Stimulated activated CD4-positive, alpha-beta T cell treated with anti-CD3 and anti-CD28 coated beads, Interleukin-12 subunit alpha, Interleukin-12 subunit beta, amount 100 ng/mL, for 48 hours (primary cell): ENCODE data around the gene PPT1.
A peak's percentile ranks its signal among the peaks of the same experiment; 100 is the strongest.

Source experiments
- DNase-seq, 3 donors: peaks; one replicate each; pipeline ENCODE4 v3.0.0-alpha.2; 2020; ENCODE audit warnings: low read depth in 2 of 3, low spot score in 1 of 3

PPT1 gene

DNA sequence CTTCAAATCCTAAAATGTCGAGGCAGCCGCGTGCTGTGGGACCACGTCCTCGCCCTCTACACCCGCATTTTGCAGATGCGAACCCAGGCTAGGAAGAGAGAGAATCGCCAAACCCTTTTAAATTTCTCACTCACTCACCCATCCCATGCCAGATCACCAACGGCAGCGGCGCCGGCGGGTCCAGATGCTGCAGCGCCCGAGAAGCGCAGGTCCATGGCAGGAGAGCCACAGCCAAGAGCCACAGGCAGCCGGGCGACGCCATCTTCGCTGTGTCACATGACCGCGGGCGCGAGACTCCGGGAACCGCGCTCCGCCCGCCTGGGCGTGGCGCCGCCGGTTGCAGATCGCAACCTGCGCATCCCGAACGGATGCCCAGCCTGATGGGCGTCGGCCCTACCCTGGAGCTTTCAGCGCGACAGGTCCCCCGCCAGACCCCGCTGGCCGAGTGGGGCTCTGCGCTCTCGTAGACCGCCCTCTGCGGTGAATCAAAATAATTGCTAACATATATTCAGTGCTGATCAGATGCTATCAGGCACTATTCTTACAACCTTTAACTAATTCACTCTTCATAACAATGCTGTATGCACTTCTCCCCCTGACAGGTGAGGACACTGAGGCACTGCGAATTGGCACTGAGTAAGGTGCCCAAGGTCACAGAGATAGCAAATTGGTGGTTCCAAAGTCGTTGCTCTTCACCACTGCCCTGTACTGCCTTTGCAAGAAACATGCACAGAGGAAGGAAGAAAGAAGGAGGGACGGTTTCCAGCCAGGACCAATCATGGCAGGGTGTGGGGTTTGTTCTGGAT, at the start of gene PPT1:
Gene PPT1 (minus strand): TSS at position 276 of the 806 bp plus-strand sequence. CDS start 14 bp downstream, at position 262.
- peak; percentile 50 to 76 (median 50) for DNase-seq

DNA sequence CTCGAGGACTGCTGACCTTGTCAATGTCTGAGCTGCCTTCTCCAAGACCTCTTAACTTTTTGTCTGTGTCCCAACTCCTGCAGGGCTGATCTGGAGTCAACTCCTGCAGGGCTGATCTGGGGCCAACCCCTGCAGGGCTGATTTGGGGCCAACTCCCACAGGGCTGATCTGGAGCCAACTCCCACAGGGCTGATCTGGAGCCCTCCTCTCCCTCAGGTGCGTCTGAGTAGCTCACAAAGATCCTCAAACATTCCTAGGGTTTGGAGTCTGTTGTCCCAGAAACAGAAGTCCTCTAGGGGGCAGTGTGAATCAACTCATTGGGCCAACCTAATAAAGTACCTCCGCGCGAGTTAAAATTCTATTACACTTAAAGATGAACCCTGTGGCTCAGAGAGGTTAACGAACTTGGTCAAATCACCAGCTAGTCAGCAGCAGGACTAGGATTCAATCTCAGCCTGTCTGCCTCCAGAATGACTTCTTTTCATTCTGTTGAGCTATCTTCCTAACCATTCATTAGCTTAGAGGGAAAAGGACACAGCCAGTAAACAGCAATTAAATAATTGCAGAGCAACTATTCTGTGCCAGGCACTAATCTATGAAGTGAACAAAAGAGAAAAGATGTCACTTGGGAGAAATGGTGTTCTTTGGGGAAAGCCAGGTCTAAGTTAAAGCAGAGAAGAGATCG, 47.0 kb upstream of the PPT1 start:
- DNase-seq: peak; percentile 27 to 77 (median 37)

DNA sequence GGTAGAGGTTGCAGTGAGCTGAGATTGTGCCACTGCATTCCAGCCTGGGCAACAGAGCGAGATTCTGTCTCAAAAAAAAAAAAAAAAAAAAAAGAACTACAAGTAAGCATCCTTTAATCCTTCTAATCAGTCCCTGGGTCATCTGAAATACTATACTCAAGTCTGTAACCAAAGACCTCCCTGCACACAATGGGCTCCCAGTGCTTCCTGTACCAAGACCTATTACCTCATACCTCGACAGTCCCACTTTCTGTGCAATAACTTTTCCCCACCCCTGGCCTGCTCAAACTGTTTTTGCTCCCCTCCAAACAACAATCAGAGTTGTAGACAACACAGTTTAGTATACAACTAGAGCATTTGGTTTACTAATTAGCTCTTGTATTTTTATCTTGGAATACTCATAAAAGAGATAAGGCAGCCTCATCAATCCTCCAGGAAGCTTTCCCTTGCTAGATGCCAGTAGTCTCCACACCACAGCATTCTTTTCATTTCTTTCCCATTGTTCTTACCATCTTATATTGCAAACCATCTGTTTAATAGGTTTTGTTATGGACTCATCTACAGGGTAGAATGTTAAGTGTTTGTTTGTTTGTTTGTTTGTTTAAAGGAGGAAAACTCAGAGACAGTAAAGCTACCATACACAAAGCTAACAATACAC, 45.0 kb upstream of the PPT1 start:
- no peak for DNase-seq

- DNase-seq: no peak
These were observed 43.3 kb upstream of the PPT1 start for GRCh38 chr1:40140211-40140973.

DNA sequence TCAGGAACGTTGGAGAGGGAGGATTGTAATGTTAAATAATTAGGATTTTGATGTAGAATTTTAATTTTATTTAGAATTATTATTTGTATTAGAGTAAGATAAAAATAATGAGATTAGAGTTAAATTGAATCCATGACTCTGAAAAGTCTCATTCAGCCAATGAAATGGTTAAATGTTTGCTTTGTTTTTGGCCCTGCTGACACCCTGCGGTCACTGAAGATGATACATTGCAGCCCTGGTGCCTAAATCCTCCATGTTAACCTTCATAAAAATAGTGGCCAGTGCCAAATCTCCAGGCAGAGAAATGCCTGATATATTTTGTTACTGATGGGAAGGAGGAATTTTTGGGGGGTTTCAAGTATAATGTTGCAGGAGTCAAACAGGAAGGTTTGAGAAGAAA, 36.8 kb upstream of the PPT1 start:
- DNase-seq: no peak

DNA sequence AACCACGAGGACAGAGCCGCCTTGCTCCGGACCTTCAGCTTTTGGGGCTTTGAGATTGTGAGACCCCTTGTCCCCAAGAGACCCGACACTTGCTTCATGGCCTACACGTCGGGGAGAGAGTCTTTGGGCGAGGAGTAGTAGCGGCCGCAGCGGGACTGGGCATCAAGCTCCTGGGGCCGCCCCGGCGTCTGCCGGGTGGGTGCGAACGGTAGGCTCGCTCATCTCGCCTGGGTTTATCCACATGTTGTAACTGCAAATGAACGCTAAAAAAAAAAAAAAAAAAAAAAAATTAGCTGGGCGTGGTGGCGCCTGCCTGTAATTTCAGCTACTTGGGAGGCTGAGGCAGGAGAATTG, 36.2 kb upstream of the PPT1 start:
- DNase-seq: no peak

DNA sequence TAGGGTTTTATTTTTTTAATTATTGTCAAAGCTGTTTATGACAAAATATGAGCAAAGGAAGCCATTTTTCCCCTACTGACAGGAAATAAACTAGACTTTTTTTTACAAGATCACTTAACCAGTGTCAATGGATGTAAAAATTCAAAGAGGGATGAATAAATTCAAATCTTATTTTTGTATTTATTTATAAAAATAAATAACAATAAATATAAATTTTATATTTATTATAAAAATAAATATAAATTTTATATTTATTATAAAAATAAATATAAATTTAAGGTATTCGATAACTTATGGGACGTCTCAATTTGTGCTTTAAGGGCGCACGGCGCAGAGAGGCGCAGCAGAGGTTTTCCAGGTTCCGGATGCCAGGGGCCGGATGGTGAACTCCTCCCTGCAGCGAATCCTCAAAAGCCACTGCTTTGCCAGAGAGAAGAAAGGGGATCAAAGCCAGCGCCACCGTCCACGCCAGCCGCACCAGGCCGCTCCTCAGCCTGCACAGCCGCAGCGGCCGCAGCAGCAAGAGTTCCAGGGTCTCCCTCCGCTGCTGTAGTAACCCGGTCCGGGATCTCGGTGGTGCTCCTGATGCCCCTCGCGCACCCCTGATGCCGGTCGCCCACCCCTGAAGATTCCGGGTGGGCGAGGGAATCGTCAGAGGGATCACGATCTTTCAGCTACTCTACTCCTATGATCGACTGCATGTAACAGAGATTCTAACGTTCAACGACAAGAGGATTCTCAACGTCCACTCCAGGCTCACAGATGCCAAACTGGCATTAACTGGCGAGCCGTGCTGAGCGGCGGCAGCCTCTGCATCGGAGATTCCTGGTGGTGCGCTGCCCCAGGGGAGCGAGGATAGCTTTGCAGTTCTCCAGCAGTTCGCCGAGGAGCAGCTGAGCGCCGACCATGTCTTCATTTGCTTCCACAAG, 35.6 kb upstream of the PPT1 start:
- DNase-seq: no peak

DNA sequence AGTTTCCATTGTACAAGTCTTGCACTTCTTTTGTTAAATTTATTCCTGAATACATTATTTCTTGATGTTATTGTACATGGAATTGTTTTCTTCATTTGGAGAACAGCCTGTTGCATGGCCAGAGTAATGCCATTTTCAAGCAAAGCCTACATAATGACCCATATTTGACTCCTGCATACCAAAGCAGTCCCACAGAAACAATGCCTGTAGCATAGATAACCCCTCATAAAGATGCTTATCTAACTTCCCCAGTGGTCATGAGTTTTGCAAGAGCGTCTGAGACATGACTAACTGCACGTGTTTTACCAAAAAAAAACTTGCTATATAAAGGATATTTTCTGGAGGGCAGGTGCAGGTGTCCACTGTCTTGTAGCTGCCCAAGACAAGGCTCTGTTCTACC, 33.8 kb upstream of the PPT1 start:
- no peak for DNase-seq

DNA sequence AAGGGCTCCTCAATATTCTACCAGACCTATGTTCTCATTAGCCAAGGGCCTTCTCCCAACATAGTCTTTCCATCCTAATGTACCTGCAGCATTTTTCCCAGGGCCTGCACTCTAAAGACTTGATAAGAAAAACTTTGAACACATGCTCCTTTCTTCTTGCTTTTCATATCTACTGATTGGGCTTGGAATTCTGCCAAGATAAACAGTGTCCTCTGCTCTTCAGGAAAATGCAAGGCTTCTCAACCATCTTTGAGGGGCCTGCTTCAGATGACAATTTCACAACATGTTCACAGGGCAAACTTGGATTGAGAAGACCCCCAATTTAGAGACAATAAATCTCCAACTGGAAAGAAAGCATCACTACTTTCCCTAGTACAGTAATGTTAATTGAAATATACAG, 25.8 kb upstream of the PPT1 start:
- no peak for DNase-seq

DNA sequence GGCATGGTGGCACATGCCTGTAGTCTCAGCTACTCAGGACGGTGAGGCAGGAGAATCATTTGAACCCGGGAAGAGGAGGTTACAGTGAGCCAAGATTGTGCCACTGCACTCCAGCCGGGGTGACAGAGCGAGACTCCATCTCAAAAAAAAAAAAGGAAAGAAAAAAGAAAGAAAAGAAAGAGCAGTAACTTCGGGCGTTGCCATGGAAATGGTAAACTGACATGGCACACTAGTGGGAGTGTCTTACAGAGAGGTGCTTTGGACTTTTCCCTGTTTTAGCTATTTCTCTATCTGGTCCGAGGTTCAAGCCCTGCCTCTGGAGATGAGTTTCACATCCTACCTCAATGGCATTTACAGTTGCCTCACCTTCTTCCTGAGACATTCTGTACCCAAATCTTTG, 23.1 kb upstream of the PPT1 start:
- no peak for DNase-seq

DNA sequence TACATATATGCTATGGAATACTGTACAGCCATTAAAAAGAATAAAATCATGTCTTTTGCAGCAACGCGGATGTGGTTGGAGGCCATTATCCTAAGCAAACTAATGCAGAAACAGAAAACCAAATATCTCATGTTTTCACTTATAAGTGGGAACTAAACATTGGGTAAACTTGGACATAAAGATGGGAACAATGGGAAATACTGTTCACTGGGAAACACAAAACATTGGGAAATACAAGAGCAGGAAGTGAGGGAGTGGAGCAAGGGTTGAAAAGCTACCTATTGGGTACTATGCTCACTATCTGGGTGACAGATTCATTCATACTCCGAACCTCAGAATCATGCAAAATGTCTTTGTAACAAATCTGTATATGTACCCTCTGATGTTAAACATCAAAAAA, 17.3 kb upstream of the PPT1 start:
- DNase-seq: no peak

DNA sequence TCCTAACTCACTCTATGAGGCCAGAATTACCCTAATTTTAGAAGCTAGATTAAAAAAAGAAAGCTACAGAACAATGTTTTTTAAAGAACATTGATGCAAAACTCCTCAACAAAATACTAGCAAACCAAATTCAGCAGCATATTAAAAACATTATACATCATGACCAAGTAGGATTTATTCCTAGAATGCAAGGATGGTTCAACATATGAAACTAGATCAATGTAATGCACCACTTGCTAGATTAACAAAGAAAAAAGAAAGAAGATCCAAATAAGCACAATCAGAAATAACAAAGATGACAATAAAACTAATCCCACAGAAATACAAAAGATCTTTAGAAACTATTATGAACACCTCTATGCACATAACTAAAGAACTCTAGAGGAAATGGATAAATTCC, 13.3 kb upstream of the PPT1 start:
- no peak for DNase-seq

GRCh38 chr1:40107290-40107959, 10.4 kb upstream of the PPT1 start:
- no peak for DNase-seq

- no peak for DNase-seq
These were observed 8.0 kb upstream of the PPT1 start for GRCh38 chr1:40105028-40105427.

DNA sequence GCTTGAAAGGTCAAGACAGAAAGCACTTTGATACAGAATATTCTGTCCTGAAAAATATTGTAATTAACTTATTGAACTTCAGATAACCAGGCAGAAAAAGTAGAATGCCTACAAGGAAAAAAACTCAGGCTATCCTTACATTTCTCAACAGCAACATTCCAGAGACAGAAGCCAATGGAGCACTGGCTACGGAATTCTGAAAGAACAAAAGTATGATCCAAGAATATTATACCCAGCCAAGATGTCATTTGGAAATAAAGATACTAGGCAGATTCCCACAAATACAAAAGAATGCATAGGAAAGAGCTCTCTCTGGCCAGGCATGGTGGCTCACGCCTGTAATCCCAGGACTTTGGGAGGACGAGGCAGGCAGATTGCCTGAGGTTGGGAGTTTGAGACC, 5.8 kb upstream of the PPT1 start:
- DNase-seq: no peak

DNA sequence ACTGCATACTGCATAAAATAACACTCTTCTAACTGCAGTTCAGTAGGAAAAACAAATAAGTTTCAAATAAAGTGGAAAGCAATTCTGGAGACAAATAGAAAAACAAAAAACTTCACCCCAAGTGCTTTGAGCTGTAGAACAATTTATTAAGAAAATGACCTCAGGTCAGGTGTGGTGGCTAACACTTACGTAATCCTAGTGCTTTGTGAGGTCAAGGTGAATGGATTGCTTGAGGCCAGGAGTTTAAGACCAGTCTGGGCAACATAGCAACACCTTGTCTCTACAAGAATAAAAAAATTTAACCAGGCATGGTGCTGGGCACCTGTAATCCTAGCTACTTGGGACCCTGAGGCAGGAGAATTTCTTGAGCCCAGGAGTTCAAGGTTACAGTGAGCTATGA, 5.0 kb upstream of the PPT1 start:
- no peak for DNase-seq

- no peak for DNase-seq
These were observed 441 bp downstream of the PPT1 start for GRCh38 chr1:40096646-40096976.

DNA sequence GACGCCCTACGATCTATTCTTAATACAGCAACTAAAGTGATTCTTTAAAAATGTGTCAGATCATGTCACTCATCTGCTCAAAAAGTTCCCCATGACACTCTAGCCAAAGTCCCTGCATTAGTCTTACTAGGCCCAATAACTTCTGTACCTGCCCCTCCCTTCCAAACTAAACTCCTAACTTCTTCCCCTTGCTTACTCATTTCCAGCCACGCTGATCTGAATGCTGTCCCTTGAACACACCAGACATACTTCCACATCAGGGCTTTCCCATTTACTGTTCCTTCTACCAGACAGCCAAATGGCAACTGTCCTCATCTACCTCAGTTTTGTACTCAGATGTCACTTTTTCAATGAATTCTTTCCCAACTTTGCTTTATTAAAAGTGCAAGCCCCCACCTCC, 1.2 kb downstream of the PPT1 start:
- DNase-seq: no peak

DNA sequence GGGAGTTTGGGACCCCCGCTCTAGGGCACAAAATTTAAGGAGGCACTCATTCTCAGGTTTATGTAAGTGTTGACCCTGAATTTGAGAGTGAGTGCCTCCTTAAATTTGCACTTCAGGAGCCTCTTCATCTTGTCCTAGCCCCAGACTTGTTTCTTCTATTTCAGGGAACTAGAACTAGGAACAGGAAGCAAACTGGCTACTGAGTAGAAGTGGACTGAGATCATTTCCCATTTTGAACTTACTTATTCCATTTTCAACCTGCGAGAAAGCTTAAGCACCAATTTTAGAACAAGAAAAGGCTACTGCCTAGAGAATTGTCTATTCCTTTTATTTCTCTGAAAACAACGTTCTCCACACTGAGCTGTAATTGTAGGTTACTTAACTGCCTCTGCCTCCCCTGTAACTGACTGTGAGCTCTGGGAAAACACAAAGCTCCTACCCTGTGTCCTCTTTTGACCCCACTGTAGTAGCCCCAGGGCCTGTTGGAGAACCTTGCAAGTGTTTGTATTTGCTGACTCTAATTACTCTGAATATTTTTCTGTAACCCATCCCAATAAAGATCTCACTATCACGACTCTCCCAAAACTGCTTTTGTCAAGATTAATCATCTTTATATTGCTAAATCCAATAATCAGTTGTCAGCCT, 2.5 kb downstream of the PPT1 start:
- no peak for DNase-seq
